Suprapubic skin (tissue), 4 donors: ENCODE data around the gene GMDS. TPM values are rescaled to one million over a fixed set of nuclear protein-coding genes. Genes with fewer than 3 reads are reported as not detected.
A peak's percentile ranks its signal among the peaks of the same experiment; 100 is the strongest.

Experiments used
- DNase-seq, 2 donors: peaks; one replicate each; pipeline ENCODE4 v3.0.0-alpha.2; 2019; ENCODE audit warnings: low spot score in 2 of 2
- H3K27ac ChIP-seq: fragments of 200-600 bp; sonication (generic); one replicate; pipeline ENCODE4 v1.5.1; 2019
- H3K27me3 ChIP-seq: fragments of 200-600 bp; sonication (generic); one replicate; pipeline ENCODE4 v1.5.1; 2019
- H3K36me3 ChIP-seq: fragments of 200-600 bp; sonication (generic); one replicate; pipeline ENCODE4 v1.5.1; 2019
- H3K4me1 ChIP-seq: fragments of 200-600 bp; sonication (generic); one replicate; pipeline ENCODE4 v1.5.1; 2019
- H3K4me3 ChIP-seq: fragments of 200-600 bp; sonication (generic); one replicate; pipeline ENCODE4 v1.5.1; 2019; ENCODE audit warnings: mild to moderate bottlenecking
- H3K9me3 ChIP-seq: fragments of 200-600 bp; sonication (generic); one replicate; pipeline ENCODE4 v1.5.1; 2019
- EP300 ChIP-seq: sonication (generic); formaldehyde crosslinking; IDR thresholded peaks from one replicate; pipeline ENCODE4 v1.6.1; 2017; ENCODE audit warnings: antibody characterized with exemption
- POLR2A ChIP-seq, 2 donors: fragments of 450-650 bp; IDR thresholded peaks; one replicate each; pipeline ENCODE4 v1.6.1; 2017; ENCODE audit warnings: antibody characterized with exemption in 2 of 2, mild to moderate bottlenecking in 2 of 2, moderate library complexity in 2 of 2
- POLR2AphosphoS5 ChIP-seq, 3 donors: sonication (generic); formaldehyde crosslinking; IDR thresholded peaks; one replicate each; pipeline ENCODE4 v1.6.1; 2017; ENCODE audit warnings: antibody characterized with exemption in 3 of 3
- WGBS: methylation state at CpG from one replicate; pipeline ENCODE4 v1.1.5; 2018; 5-methylcytosine and 5-hydroxymethylcytosine counted together
- total RNA-seq, 4 donors: library from RNA; depleted of rRNA; stranded (reverse); fragments of >200 nt; gene quantifications; one replicate each; pipeline ENCODE4 v1.1.0, GENCODE V29; 2016
- TF ChIP-seq, protein P1 (sequence below), 2 donors: fragments of 200-600 bp in 1 of 2; fragments of 450-650 bp in 1 of 2; sonication (generic) in 1 of 2; IDR thresholded peaks; one replicate each; pipeline ENCODE4 v1.5.1; 2016 to 2019; ENCODE audit warnings: antibody characterized with exemption in 2 of 2, mild to moderate bottlenecking in 1 of 2, moderate library complexity in 1 of 2

Gene GMDS
- total RNA-seq, 4 donors from 2014 or later: 11.7 to 19.3 (median 13.2) TPM

DNA sequence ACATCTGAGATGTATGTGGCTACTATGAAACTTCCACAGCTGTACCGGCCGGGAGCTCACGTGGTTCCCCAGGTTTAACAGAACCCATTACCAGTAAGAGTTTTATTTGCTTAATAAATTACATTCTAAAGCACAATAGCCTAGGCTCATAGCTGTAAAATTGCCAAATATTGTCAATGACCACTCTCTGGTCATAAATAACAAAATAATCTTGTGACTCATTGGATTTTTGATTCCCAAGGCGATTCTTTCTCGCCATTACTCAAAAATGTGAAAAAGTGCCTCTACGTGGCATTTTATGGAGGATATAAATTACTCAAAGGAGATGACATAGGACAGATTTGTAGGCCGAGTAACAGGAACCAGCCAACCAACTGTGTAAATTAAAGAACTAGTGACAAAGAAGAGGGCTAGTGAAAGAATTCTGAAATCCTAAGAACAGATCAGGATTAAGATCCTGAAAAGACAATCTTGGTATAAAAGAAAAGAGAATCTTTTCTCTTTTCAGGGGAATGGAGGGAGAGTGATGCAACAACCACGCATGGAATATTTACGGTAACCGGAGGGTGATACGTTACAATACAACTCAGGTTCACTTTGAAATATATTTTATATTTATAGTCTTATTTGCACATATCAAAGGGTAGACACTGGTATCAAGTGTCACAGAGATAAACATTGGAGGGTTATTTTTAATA, 436.0 kb downstream of the GMDS start:
- no peaks in the 10 kb centered on the region for H3K36me3 ChIP-seq
- H3K4me3 ChIP-seq: no peak overlapping the region
- TF ChIP-seq, protein P1, sequence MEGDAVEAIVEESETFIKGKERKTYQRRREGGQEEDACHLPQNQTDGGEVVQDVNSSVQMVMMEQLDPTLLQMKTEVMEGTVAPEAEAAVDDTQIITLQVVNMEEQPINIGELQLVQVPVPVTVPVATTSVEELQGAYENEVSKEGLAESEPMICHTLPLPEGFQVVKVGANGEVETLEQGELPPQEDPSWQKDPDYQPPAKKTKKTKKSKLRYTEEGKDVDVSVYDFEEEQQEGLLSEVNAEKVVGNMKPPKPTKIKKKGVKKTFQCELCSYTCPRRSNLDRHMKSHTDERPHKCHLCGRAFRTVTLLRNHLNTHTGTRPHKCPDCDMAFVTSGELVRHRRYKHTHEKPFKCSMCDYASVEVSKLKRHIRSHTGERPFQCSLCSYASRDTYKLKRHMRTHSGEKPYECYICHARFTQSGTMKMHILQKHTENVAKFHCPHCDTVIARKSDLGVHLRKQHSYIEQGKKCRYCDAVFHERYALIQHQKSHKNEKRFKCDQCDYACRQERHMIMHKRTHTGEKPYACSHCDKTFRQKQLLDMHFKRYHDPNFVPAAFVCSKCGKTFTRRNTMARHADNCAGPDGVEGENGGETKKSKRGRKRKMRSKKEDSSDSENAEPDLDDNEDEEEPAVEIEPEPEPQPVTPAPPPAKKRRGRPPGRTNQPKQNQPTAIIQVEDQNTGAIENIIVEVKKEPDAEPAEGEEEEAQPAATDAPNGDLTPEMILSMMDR (IDR thresholded peaks at IDR 0.05): no peak
- no peaks in the 10 kb centered on the region for H3K27me3 ChIP-seq
- no peaks in the 10 kb centered on the region for H3K9me3 ChIP-seq
- no peaks in the 10 kb centered on the region for H3K4me1 ChIP-seq
- DNase-seq: no peak
- no peak overlapping the region for H3K27ac ChIP-seq
- WGBS: 94% methylated on average over 11 of the region's 11 CpGs

DNA sequence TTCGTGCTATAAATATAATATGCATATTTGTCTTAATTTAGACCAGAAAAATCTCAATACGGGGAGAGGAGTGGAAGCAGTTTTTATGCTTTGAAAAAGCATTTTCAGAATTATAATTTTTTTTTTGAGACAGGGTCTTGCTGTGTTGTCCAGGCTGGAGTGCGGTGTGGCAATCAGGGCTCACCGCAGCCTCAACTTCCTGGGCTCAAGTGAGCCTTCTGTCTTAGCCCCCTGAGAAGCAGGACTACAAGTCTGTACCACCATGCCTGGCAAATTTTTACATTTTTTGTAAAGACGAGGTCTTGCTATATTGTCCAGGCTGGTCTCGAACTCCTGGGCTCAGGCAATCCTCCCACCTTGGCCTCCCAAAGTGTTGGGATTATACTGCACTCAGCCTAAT, 438.5 kb downstream of the GMDS start:
- H3K36me3 ChIP-seq: no peaks in the 10 kb centered on the region

DNA sequence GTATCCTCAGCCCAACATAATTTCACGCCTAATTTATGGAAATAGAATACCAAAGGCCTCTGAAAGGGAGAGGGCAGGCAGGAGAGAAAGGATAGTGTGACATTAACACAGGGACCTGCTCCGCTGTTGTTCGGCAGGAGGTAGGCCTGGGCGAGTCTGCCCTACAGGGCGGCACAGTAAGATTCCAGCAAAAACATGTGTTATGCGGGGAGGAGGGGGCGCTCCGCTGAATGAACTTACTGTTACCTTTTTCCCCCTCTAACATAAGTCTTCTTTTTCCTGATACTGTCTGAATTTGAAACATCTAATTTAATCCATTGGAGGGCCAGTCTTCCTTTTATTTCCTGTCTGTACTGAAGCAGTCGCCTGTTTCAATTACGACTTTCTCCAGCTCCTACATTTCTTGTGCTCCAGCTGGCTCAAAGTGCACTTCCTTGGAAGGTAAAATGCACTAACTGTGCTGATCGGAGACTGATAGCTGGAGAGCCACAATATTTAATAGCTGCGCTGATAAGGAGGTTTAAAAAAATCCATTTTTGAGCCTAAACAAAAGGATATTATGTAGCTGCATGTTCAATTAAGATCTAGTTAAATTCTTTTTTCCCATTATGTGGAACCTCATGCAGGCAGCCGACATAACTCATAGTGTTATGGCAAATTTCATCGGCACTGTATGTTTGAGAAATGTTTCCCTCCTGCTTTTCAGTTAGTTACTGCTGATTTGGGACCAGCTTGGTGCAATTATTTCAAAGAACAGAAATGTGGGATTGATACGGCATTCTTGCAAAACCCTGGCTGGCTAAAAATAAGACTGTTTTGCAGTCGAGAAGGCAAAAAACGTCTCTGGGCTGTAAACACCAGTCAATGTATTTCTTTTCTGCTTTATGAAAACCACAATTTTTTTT, 442.7 kb downstream of the GMDS start:
- H3K27ac ChIP-seq: peak overlapping the region; percentile 14
- H3K4me1 ChIP-seq: peaks cover 4% of the 10 kb centered on the region
- DNase-seq: no peak
- H3K9me3 ChIP-seq: no peaks in the 10 kb centered on the region
- no peak for TF ChIP-seq POLR2A (IDR thresholded peaks at IDR 0.05)
- no peak for TF ChIP-seq EP300
- no peak for TF ChIP-seq POLR2AphosphoS5 (IDR thresholded peaks at IDR 0.05)
- TF ChIP-seq, protein P1 (IDR thresholded peaks at IDR 0.05): no peak
- 74% methylated on average over 17 of the region's 17 CpGs for whole genome bisulfite sequencing
- no peaks in the 10 kb centered on the region for H3K36me3 ChIP-seq
- H3K27me3 ChIP-seq: no peaks in the 10 kb centered on the region
- H3K4me3 ChIP-seq: no peak overlapping the region

More for the DNA sequence above, 438.5 kb downstream of the GMDS start:
- Histone ChIP-seq H3K27me3 (no peaks in the 10 kb centered on the region), H3K27ac (no peak overlapping the region), H3K4me3 (no peak overlapping the region), H3K9me3 (no peaks in the 10 kb centered on the region), H3K4me1 (no peaks in the 10 kb centered on the region)
- WGBS: 92% methylated on average over 6 of the region's 6 CpGs
- DNase-seq: no peak
- TF ChIP-seq POLR2AphosphoS5 (IDR thresholded peaks at IDR 0.05): no peak
- no peak for TF ChIP-seq EP300
- no peak for TF ChIP-seq POLR2A (IDR thresholded peaks at IDR 0.05)
- TF ChIP-seq, protein P1 (IDR thresholded peaks at IDR 0.05): no peak

DNA sequence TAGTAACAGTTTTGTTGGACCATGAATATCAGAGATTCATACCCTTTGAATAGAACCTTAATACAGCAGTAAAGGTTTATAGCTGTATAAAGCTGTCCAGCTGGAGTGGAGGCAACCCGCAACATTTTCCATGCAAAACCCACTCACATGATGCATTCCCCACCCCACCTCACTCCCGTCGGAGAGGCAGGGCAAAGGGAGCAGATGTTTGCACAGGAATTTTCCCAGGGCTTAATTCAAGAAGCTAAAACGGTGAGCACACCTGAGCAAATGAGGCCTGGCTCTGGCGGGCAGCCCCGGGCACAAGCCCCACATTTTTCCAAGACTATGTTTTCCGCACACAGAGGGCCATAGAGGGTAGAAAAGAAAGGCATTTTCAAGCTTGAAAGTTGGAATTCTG, 444.0 kb downstream of the GMDS start:
- Histone ChIP-seq H3K27me3 (no peaks in the 10 kb centered on the region), H3K27ac (no peak overlapping the region), H3K4me1 (peaks cover 4% of the 10 kb centered on the region), H3K9me3 (no peaks in the 10 kb centered on the region), H3K4me3 (no peak overlapping the region), H3K36me3 (no peaks in the 10 kb centered on the region)
- TF ChIP-seq EP300: no peak
- TF ChIP-seq POLR2A (IDR thresholded peaks at IDR 0.05): no peak
- TF ChIP-seq, protein P1 (IDR thresholded peaks at IDR 0.05): no peak
- TF ChIP-seq POLR2AphosphoS5 (IDR thresholded peaks at IDR 0.05): no peak
- 83% methylated on average over 7 of the region's 7 CpGs for WGBS
- DNase-seq: no peak

DNA sequence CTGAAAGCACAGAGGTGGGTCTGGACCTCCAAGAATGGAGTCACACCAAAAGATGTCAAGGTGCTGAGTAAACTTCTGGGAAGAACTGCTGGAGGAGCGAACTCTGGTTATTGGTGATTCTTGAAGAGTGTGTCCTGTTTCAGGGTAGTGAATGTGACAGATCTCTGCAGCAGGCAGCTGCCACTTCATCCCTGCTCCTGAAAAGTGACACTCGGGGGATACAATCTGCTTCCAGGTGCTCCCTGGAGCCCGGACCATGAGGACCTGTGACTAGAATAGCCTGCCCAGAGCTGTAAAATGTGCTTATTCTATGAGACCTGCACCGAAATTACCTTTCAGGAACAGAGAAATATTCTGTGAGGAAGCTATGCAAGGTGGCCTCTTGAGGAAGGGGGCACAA, 444.6 kb downstream of the GMDS start:
- TF ChIP-seq POLR2A (IDR thresholded peaks at IDR 0.05): no peak
- TF ChIP-seq EP300: no peak
- TF ChIP-seq, protein P1 (IDR thresholded peaks at IDR 0.05): no peak
- no peak for TF ChIP-seq POLR2AphosphoS5 (IDR thresholded peaks at IDR 0.05)
- no peak for DNase-seq

More for the DNA sequence above, 444.6 kb downstream of the GMDS start:
- H3K27ac ChIP-seq: no peak overlapping the region
- H3K9me3 ChIP-seq: no peaks in the 10 kb centered on the region
- no peaks in the 10 kb centered on the region for H3K36me3 ChIP-seq
- H3K4me3 ChIP-seq: no peak overlapping the region
- H3K4me1 ChIP-seq: peaks cover 4% of the 10 kb centered on the region
- 97% methylated on average over 4 of the region's 4 CpGs for WGBS
- H3K27me3 ChIP-seq: no peaks in the 10 kb centered on the region
